Lung (tissue), 12 donors: ENCODE data around the gene TLR6. TPM values are rescaled to one million over a fixed set of nuclear protein-coding genes. Genes with fewer than 3 reads are reported as not detected.

Source experiments
- ATAC-seq: fragments of 200-7000 bp; cut with Tn5 transposase; one replicate; pipeline ENCODE4 v1.9.1; 2020; ENCODE audit warnings: moderate number of reproducible peaks; ENCODE audit not compliant: insufficient read depth, low FRiP score
- DNase-seq, 3 donors: peaks; one replicate each; pipeline ENCODE4 v3.0.0-alpha.2; 2013 to 2017
- H3K27ac ChIP-seq, 2 donors: one replicate each; pipeline ENCODE4 v1.5.1; 2013; ENCODE audit warnings: mild to moderate bottlenecking in 2 of 2, moderate library complexity in 2 of 2, control low read depth in 1 of 2, inconsistent platforms in 1 of 2, low read depth in 1 of 2, low read length in 1 of 2
- H3K27me3 ChIP-seq, 3 donors: one replicate each; pipeline ENCODE4 v1.5.1; 2013; ENCODE audit warnings: low read length in 2 of 3; ENCODE audit not compliant: control insufficient read depth in 3 of 3, insufficient read depth in 3 of 3
- H3K36me3 ChIP-seq, 4 donors: one replicate each; pipeline ENCODE4 v1.5.1; 2013; ENCODE audit warnings: low read length in 4 of 4, mild to moderate bottlenecking in 1 of 4, moderate library complexity in 1 of 4; ENCODE audit not compliant: control insufficient read depth in 4 of 4, insufficient read depth in 4 of 4
- H3K4me1 ChIP-seq, 5 donors: one replicate each; pipeline ENCODE4 v1.5.1; 2013; ENCODE audit warnings: low read length in 5 of 5, mild to moderate bottlenecking in 2 of 5, moderate library complexity in 1 of 5; ENCODE audit not compliant: control insufficient read depth in 5 of 5, insufficient read depth in 5 of 5
- H3K4me3 ChIP-seq: one replicate; pipeline ENCODE4 v1.5.1; 2013; ENCODE audit warnings: mild to moderate bottlenecking, control low read depth, moderate library complexity
- H3K9ac ChIP-seq, 2 donors: one replicate each; pipeline ENCODE4 v1.5.1; 2013; ENCODE audit warnings: low read length in 2 of 2, control low read depth in 1 of 2; ENCODE audit not compliant: insufficient read depth in 1 of 2
- H3K9me3 ChIP-seq, 4 donors: one replicate each; pipeline ENCODE4 v1.5.1; 2013; ENCODE audit warnings: low read length in 3 of 4, mild to moderate bottlenecking in 1 of 4, moderate library complexity in 1 of 4; ENCODE audit not compliant: control insufficient read depth in 4 of 4, insufficient read depth in 3 of 4
- CTCF ChIP-seq: IDR thresholded peaks from 2 replicates; pipeline ENCODE4 v1.5.1; 2012; ENCODE audit warnings: mild to moderate bottlenecking; ENCODE audit errors: control extremely low read depth, extremely low read depth
- WGBS, 2 donors: extraction: QIAGEN DNeasy Blood & Tissue Kit; methylation state at CpG; one replicate each; pipeline ENCODE4 v1.1.7; 2013; 5-methylcytosine and 5-hydroxymethylcytosine counted together
- polyA plus RNA-seq, 2 donors: library from polyadenylated mRNA; stranded (reverse); fragments of 200-250 nt; gene quantifications; one replicate each; pipeline ENCODE4 v1.2.1, GENCODE V29; 2013
- total RNA-seq, 2 donors: library from RNA; depleted of rRNA in 1 of 2; stranded (reverse); fragments of >200 nt in 1 of 2; gene quantifications; one replicate each; pipeline ENCODE4 v1.2.1, GENCODE V29; 2014 to 2021
- donor health status: control.
- donor health status: control.
- donor health status: Bipolar disorder and iron deficiency.
- donor health status: healthy.
- donor health status: DM: yes; HTN: yes; CAD: no.

Gene TLR6
- total and polyA plus RNA-seq, 4 donors, result 0.53 to 6.3 (median 5.0) TPM

DNA sequence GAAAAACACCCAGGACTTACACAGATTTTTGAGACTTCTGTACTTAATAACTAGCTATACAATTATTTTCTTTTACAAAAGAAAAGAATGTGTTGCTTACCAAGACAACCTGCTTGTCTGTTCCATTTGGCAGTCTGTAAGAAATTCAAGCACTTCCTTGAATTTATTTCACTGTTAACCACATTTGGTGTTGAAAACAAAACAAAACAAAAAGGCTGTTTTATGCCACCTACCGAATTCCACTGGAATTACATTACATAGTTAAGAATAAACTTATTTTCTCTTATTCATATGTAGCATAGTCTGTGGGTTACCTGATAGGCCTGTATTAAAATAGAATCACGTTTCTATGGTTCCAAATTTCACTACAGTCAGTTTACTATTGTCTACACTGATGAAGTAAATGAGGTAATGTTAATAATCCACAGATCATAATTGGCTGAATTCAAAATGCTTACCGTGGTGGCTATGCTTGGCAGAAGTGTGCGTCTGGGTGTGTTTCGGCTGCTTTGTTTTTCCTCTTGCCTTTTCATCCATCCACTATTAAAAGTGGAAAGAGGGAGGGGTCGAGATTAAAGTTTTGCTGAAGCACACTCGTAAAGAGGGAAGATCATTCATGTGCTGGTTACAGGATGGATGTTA is 51.8 kb downstream of the TLR6 start, which contains the start of gene TLR1:
Gene TLR1 (minus strand): TSS at position 138 of the 642 bp plus-strand sequence. CDS start 5,960 bp downstream, outside the sequence.
- 28 to 31% methylated on average over 7 of the region's 7 CpGs for WGBS, 2 donors
- Histone ChIP-seq H3K4me3 (peak within 1 kb of the TSS; percentile 16), H3K9ac (peak within 1 kb of the TSS in 1 of 2 donors; percentile 4), H3K27ac (peak within 1 kb of the TSS; percentile 33 to 67), H3K9me3 (peaks cover 0 to 2% (median 0%) of the 10 kb centered on the region in 4 donors), H3K4me1 (peaks cover 0 to 5% (median 0%) of the 10 kb centered on the region in 5 donors), H3K36me3 (peaks cover 0 to 3% (median under 1%) of the 10 kb centered on the region in 4 donors), H3K27me3 (no peaks in the 10 kb centered on the region)
- DNase-seq, result peak in 2 of 3 donors; percentile 72 to 85
- peak; percentile 66 for ATAC-seq
- peak; percentile 66 for TF ChIP-seq CTCF

DNA sequence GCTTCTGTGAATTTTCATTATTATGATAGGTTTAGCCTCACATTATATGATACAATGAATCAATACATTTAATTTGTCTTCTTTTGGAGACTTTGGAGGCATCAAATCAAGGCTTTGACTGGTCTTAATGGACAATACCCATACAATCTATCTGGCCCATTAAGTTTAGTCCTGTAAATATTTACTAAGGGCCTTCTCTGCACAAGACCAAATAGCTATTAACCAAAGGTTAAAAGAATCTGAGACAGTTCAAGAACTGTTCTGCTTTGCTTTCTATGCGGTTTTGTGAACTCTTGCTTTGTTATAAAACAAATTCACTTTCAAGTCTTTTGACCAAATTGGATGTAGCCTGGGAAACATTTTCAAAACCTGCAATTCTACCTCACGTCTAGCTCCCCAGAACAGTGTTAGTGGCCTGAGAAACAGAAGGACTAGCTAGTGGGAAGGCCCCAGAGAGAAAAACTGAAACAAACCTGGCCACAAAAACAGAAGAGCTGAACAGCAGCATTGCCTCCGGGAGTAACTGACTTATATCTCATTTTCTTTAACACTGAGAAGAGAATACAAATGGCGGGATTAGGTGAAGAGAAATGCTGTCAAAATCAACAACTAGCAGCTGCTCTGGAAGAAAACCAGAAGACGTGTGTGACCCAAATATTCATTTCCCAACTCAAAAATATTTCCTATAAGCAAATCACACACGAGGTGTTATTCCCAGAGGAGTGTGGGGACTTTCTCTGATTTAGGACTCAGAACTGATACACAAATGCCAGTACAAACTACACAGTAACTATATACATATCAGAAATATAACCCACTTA is 52.6 kb downstream of the TLR6 start:
- Histone ChIP-seq H3K27ac (peak overlapping the region; percentile 4 to 67), H3K36me3 (peaks cover 0 to 5% (median 1%) of the 10 kb centered on the region in 4 donors), H3K4me1 (peaks cover 0 to 5% (median 0%) of the 10 kb centered on the region in 5 donors), H3K4me3 (peak overlapping the region; percentile 16), H3K9ac (peak overlapping the region in 1 of 2 donors; percentile 4), H3K27me3 (no peaks in the 10 kb centered on the region), H3K9me3 (peaks cover 0 to 2% (median 0%) of the 10 kb centered on the region in 4 donors)
- TF ChIP-seq CTCF, result no peak
- no peak for ATAC-seq
- WGBS, 2 donors, result 20 to 24% methylated on average over 6 of the region's 6 CpGs
- peak in 1 of 3 donors; percentile 70 for DNase-seq

DNA sequence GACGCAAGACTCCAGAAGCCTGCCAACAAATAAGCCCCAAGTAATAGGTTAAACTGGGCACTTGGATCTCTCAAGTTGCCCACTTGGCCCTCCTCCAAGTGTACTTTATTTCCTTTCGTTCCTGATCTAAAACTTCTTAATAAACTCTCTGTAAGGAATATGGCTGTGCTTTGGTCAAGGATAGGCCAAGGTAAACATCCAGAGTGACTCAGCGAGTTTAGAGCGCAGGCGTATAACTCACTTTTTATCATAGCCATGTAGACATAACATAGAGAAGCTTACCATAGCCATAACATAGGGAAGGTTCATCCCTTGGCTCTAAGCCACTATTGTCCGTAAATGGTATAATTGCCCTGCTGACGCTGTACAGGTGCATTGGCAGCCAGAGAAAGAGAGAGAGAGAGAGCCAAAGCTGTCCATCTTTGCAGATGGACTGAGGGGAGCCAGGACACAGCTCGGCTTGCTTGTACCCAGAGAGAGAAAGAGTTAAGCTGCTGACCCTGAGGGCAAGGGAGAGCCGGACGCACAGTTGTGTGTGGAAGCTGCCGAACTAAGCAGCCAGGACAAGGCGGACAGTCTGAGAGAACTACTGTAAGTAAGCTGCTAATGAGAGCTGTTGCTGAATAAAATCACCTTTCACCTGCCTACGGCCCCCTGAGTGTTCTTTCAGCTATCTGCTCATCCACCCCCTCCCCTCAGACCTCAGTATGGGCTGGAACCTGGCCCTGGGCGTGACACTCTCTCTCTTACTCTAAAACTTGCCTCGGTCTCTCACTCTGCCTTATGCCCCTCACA is 53.9 kb downstream of the TLR6 start:
- H3K27ac ChIP-seq, result no peak overlapping the region
- WGBS, 2 donors, result 88 to 96% methylated on average over 15 of the region's 15 CpGs
- no peak overlapping the region for H3K9ac ChIP-seq
- H3K4me3 ChIP-seq, result no peak overlapping the region
- H3K27me3 ChIP-seq, result no peaks in the 10 kb centered on the region
- H3K4me1 ChIP-seq, result peaks cover 0 to 5% (median 0%) of the 10 kb centered on the region in 5 donors
- DNase-seq (no peak), ATAC-seq (no peak)
- TF ChIP-seq CTCF, result no peak
- peaks cover 0 to 2% (median 0%) of the 10 kb centered on the region in 4 donors for H3K9me3 ChIP-seq
- H3K36me3 ChIP-seq, result peaks cover 0 to 5% (median 3%) of the 10 kb centered on the region in 4 donors
